GM20431 (cell line): Measurements from ENCODE around the gene SLC36A1.
"Not testable (repeated sequence)": the region's sequence is repeated elsewhere in the genome, so short reads cannot be mapped to it uniquely, and the experiment has no call there.

ENCODE experiments used
- in situ Hi-C: fragments of 300-500 bp; cut with MseI, MboI; formaldehyde crosslinking; loops from one replicate; pipeline ENCODE4 v1.15.0; 2020; ENCODE audit warnings: low sequenced_read_pairs; ENCODE audit not compliant: unreplicated experiment

Gene SLC36A1

GRCh38 chr5:151447174-151448037 lies at the start of gene SLC36A1:
SLC36A1 (plus strand) TSS chr5:151447603; CDS start chr5:151458793, 11,190 bp downstream.
- in situ Hi-C loops, result no loop called here

- in situ Hi-C loops, result no loop called here
Measured at GRCh38 chr5:151405334-151406160, 41.9 kb upstream of the SLC36A1 start.

- in situ Hi-C loops, result no loop called here
Measured at GRCh38 chr5:151406322-151406947, 41.0 kb upstream of the SLC36A1 start.

- in situ Hi-C loops, result no loop called here
Measured at GRCh38 chr5:151408591-151409230, 38.7 kb upstream of the SLC36A1 start.

- in situ Hi-C loops, result no loop called here
Measured at GRCh38 chr5:151413800-151414199, 33.6 kb upstream of the SLC36A1 start.

- in situ Hi-C loops, result no loop called here
Measured at GRCh38 chr5:151414536-151414935, 32.9 kb upstream of the SLC36A1 start.

GRCh38 chr5:151417712-151418111 lies 29.7 kb upstream of the SLC36A1 start:
- in situ Hi-C loops, result no loop called here

- in situ Hi-C loops, result no loop called here
Measured at GRCh38 chr5:151420127-151420526, 27.3 kb upstream of the SLC36A1 start.

GRCh38 chr5:151424892-151425523 lies 22.4 kb upstream of the SLC36A1 start:
- in situ Hi-C loops, result no loop called here

GRCh38 chr5:151426347-151426746 lies 21.1 kb upstream of the SLC36A1 start:
- in situ Hi-C loops, result not testable (repeated sequence)

GRCh38 chr5:151427258-151427657 lies 20.1 kb upstream of the SLC36A1 start:
- in situ Hi-C loops, result no loop called here

GRCh38 chr5:151430731-151431130 lies 16.7 kb upstream of the SLC36A1 start:
- in situ Hi-C loops, result no loop called here

GRCh38 chr5:151431666-151432065 lies 15.7 kb upstream of the SLC36A1 start:
- in situ Hi-C loops, result no loop called here

GRCh38 chr5:151432210-151432609 lies 15.2 kb upstream of the SLC36A1 start:
- in situ Hi-C loops, result no loop called here

- in situ Hi-C loops, result no loop called here
Measured at GRCh38 chr5:151434570-151435237, 12.7 kb upstream of the SLC36A1 start.

GRCh38 chr5:151448038-151448985 lies 909 bp downstream of the SLC36A1 start:
- in situ Hi-C loops, result no loop called here

GRCh38 chr5:151449297-151449696 lies 1.9 kb downstream of the SLC36A1 start:
- in situ Hi-C loops, result no loop called here

- in situ Hi-C loops, result no loop called here
Measured at GRCh38 chr5:151449839-151450238, 2.4 kb downstream of the SLC36A1 start.
